KMS-11 (cell line): ENCODE data around the gene GJB3.

ENCODE experiments used
- H2AFZ ChIP-seq: fragments of 200-600 bp; sonication (generic); 2 replicates; pipeline ENCODE4 v1.6.1; 2016; ENCODE audit warnings: antibody characterized with exemption, mixed run types, low read depth
- H3K27ac ChIP-seq: fragments of 200-600 bp; sonication (generic); 2 replicates; pipeline ENCODE4 v1.6.1; 2016; ENCODE audit warnings: mild to moderate bottlenecking, mixed run types
- H3K27me3 ChIP-seq: fragments of 200-600 bp; sonication (generic); 2 replicates; pipeline ENCODE4 v1.6.1; 2017; ENCODE audit warnings: mild to moderate bottlenecking, low read depth, mixed run types, moderate library complexity; ENCODE audit not compliant: insufficient read depth
- H3K36me3 ChIP-seq: fragments of 200-600 bp; sonication (generic); 2 replicates; pipeline ENCODE4 v1.6.1; 2017; ENCODE audit warnings: mild to moderate bottlenecking, mixed run types; ENCODE audit not compliant: insufficient read depth
- H3K4me1 ChIP-seq: fragments of 200-600 bp; sonication (generic); 2 replicates; pipeline ENCODE4 v1.6.1; 2016; ENCODE audit warnings: mild to moderate bottlenecking, low read depth, mixed run types; ENCODE audit not compliant: poor library complexity, severe bottlenecking
- H3K4me2 ChIP-seq: fragments of 200-600 bp; sonication (generic); 2 replicates; pipeline ENCODE4 v1.7.0; 2016; ENCODE audit warnings: mild to moderate bottlenecking, mixed run types
- H3K4me3 ChIP-seq: fragments of 200-600 bp; sonication (generic); IDR thresholded peaks from 2 replicates; pipeline ENCODE4 v1.6.1; 2017; ENCODE audit warnings: low read depth, low read length, mixed read lengths; ENCODE audit not compliant: insufficient read depth
- H3K79me2 ChIP-seq: fragments of 200-600 bp; sonication (generic); 2 replicates; pipeline ENCODE4 v1.6.1; 2016; ENCODE audit warnings: low read depth, mixed run types; ENCODE audit not compliant: insufficient read depth
- H3K9ac ChIP-seq: fragments of 200-600 bp; sonication (generic); 2 replicates; pipeline ENCODE4 v1.6.1; 2016; ENCODE audit warnings: mild to moderate bottlenecking, mixed run types
- H4K20me1 ChIP-seq: fragments of 200-600 bp; sonication (generic); 2 replicates; pipeline ENCODE4 v1.6.1; 2016; ENCODE audit warnings: mild to moderate bottlenecking, mixed run types; ENCODE audit not compliant: insufficient read depth
- TF ChIP-seq, protein P1 (sequence below): fragments of 200-600 bp; sonication (generic); conservative IDR thresholded peaks from 2 replicates; pipeline ENCODE4 v1.6.1; 2017; ENCODE audit warnings: low read depth, mild to moderate bottlenecking, antibody characterized with exemption, low read length, moderate library complexity, mixed read lengths

GJB3 gene

DNA sequence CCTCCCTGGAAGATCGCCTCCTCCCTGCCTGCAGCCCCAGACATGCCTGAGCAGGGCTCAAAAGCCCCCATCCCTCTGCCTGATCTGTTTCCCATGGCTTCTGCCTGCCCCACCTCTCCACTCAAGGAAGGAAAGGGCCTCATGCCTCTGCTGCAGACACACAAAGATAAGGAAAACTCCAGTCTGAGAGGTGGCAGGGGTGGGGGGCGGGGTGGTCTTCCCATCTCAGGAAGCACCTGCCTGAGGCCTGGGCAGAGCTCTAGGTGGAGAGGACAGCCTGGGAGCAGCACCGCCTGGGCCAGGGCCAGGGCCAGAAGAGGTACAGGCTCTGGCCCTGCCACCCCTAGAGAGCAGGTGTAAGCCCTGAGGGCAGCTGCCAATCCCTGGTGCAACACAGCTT, 4.1 kb upstream of the GJB3 start:
- no peaks in the 10 kb centered on the region for H3K4me1 ChIP-seq
- H3K79me2 ChIP-seq, result no peaks in the 10 kb centered on the region
- no peaks in the 10 kb centered on the region for H3K27me3 ChIP-seq
- TF ChIP-seq, protein P1, sequence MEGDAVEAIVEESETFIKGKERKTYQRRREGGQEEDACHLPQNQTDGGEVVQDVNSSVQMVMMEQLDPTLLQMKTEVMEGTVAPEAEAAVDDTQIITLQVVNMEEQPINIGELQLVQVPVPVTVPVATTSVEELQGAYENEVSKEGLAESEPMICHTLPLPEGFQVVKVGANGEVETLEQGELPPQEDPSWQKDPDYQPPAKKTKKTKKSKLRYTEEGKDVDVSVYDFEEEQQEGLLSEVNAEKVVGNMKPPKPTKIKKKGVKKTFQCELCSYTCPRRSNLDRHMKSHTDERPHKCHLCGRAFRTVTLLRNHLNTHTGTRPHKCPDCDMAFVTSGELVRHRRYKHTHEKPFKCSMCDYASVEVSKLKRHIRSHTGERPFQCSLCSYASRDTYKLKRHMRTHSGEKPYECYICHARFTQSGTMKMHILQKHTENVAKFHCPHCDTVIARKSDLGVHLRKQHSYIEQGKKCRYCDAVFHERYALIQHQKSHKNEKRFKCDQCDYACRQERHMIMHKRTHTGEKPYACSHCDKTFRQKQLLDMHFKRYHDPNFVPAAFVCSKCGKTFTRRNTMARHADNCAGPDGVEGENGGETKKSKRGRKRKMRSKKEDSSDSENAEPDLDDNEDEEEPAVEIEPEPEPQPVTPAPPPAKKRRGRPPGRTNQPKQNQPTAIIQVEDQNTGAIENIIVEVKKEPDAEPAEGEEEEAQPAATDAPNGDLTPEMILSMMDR, result no peak
- H4K20me1 ChIP-seq, result no peaks in the 10 kb centered on the region
- no peak overlapping the region for H3K9ac ChIP-seq
- no peak overlapping the region for H2AFZ ChIP-seq
- no peak overlapping the region for H3K27ac ChIP-seq
- no peak overlapping the region for H3K4me3 ChIP-seq
- H3K4me2 ChIP-seq, result no peak overlapping the region
- H3K36me3 ChIP-seq, result no peaks in the 10 kb centered on the region

DNA sequence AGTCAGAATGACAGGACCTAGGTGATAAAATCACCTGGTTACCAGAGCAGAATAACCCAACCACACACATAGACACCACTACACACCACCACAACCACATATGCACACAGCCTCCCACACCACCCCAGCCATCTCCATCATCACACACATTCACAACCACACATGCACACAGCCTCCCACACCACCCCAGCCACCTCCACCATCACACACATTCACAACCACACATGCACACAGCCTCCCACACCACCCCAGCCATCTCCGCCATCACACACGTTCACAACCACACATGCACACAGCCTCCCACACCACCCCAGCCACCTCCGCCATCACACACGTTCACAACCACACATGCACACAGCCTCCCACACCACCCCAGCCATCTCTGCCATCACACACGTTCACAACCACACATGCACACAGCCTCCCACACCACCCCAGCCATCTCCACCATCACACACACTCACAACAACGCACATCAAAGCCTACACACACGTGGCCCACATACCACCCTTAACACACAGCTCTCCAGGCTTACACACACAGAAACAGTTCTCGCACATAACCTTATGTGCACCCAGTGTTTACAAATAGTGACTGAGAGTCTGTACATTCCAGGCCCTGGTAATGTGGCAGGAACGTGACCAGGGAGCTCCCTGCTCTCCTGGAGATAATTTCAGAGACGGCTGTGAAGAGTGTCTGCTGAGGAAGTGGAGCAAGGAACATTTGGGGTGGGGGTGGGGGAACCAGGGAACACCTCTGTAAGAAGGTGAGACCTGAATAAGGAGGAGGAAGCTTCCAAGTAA, 3.3 kb upstream of the GJB3 start:
- Histone ChIP-seq H3K4me1 (no peaks in the 10 kb centered on the region), H3K27me3 (no peaks in the 10 kb centered on the region), H2AFZ (no peak overlapping the region), H4K20me1 (no peaks in the 10 kb centered on the region), H3K79me2 (no peaks in the 10 kb centered on the region), H3K36me3 (no peaks in the 10 kb centered on the region), H3K27ac (no peak overlapping the region), H3K4me3 (no peak overlapping the region), H3K4me2 (no peak overlapping the region), H3K9ac (no peak overlapping the region)
- TF ChIP-seq, protein P1, result no peak

GRCh38 chr1:34778381-34778780, 2.6 kb upstream of the GJB3 start:
- Histone ChIP-seq H3K36me3 (no peaks in the 10 kb centered on the region), H2AFZ (no peak overlapping the region), H3K4me2 (no peak overlapping the region), H3K4me1 (no peaks in the 10 kb centered on the region), H3K27ac (no peak overlapping the region), H3K9ac (no peak overlapping the region), H3K27me3 (no peaks in the 10 kb centered on the region), H3K4me3 (no peak overlapping the region), H3K79me2 (no peaks in the 10 kb centered on the region), H4K20me1 (no peaks in the 10 kb centered on the region)
- TF ChIP-seq, protein P1, result no peak

GRCh38 chr1:34779005-34779404, 2.0 kb upstream of the GJB3 start:
- H3K4me1 ChIP-seq, result no peaks in the 10 kb centered on the region
- no peak overlapping the region for H3K27ac ChIP-seq
- TF ChIP-seq, protein P1, result no peak
- H4K20me1 ChIP-seq, result no peaks in the 10 kb centered on the region
- no peak overlapping the region for H3K9ac ChIP-seq
- no peaks in the 10 kb centered on the region for H3K36me3 ChIP-seq
- no peaks in the 10 kb centered on the region for H3K79me2 ChIP-seq
- no peak overlapping the region for H2AFZ ChIP-seq
- H3K4me2 ChIP-seq, result no peak overlapping the region
- H3K4me3 ChIP-seq, result no peak overlapping the region
- no peaks in the 10 kb centered on the region for H3K27me3 ChIP-seq
